Fibroblast of lung (primary cell): ENCODE results near the gene NFYC.

Experiments used
- EZH2 ChIP-seq: IDR thresholded peaks from 2 replicates; pipeline ENCODE4 v1.5.1; 2012; ENCODE audit warnings: low read length, control low read depth, mild to moderate bottlenecking; ENCODE audit errors: missing control alignments
- TF ChIP-seq, protein P1 (sequence below), 2 donors: IDR thresholded peaks in 1 of 2; conservative IDR thresholded peaks in 1 of 2; 1 replicate in 1 of 2; 2 replicates in 1 of 2; pipeline ENCODE4 v1.5.1; 2011 to 2012; ENCODE audit warnings: low read length in 2 of 2, control low read depth in 1 of 2, inconsistent platforms in 1 of 2, low read depth in 1 of 2, mild to moderate bottlenecking in 1 of 2

DNA sequence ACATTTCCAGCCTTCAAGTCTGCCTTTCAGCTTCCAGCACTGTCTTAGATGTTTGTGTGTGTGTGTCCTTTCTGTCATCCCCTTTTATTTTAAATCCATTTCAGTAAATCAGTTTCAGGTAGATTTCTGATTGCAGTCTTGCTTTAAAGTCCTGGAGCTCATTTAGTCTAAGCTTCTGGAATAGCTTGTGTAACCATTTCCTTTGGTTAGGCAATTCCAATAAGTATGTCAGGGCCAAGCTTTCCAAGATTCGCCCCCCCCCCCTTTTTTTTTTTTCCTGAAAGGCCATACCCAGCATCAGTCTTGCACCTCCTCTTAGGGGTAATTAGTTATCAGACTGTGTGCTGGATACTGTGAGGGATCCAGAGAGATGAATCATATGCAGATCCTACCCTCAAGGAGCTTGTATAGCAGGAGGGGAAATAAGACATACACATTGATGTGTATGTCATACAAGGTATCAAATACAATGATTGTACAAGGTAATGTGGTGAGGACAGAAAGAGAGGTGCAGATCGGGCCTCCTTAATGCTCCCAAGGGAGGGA is 41.3 kb downstream of the NFYC start:
- TF ChIP-seq, protein P1, sequence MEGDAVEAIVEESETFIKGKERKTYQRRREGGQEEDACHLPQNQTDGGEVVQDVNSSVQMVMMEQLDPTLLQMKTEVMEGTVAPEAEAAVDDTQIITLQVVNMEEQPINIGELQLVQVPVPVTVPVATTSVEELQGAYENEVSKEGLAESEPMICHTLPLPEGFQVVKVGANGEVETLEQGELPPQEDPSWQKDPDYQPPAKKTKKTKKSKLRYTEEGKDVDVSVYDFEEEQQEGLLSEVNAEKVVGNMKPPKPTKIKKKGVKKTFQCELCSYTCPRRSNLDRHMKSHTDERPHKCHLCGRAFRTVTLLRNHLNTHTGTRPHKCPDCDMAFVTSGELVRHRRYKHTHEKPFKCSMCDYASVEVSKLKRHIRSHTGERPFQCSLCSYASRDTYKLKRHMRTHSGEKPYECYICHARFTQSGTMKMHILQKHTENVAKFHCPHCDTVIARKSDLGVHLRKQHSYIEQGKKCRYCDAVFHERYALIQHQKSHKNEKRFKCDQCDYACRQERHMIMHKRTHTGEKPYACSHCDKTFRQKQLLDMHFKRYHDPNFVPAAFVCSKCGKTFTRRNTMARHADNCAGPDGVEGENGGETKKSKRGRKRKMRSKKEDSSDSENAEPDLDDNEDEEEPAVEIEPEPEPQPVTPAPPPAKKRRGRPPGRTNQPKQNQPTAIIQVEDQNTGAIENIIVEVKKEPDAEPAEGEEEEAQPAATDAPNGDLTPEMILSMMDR (conservative IDR thresholded peaks at IDR 0.05 in 1 of 2, IDR thresholded peaks at IDR 0.05 in 1 of 2; ENCODE audit: low read depth in 1 of 2, low read length in 2 of 2) = no peak
- no peak for TF ChIP-seq EZH2
